Measurements from ENCODE around the gene ADAR. TPM values are rescaled to one million over a fixed set of nuclear protein-coding genes. Genes with fewer than 3 reads are reported as not detected.

The ADAR gene
- total RNA-seq, 4 donors from 2014 or later, result 67.9 to 139 (median 100) TPM

GRCh38 chr1:154550070-154550469 is 57.9 kb downstream of the ADAR start:
- TF ChIP-seq CTCF (IDR thresholded peaks at IDR 0.05), result no peak
- ATAC-seq (ENCODE audit: low FRiP score) (no peak), DNase-seq (ENCODE audit: low spot score) (no peak)

- DNase-seq (ENCODE audit: low spot score) (no peak), ATAC-seq (ENCODE audit: low FRiP score) (no peak)
- TF ChIP-seq CTCF (IDR thresholded peaks at IDR 0.05), result no peak
These were observed 58.7 kb downstream of the ADAR start for GRCh38 chr1:154549202-154549770.

- DNase-seq (ENCODE audit: low spot score), result no peak
- ATAC-seq (ENCODE audit: low FRiP score), result no peak
- no peak for TF ChIP-seq CTCF (IDR thresholded peaks at IDR 0.05)
These were observed 60.0 kb downstream of the ADAR start for GRCh38 chr1:154548028-154548427.

- no peak for DNase-seq (ENCODE audit: low spot score)
- no peak for ATAC-seq (ENCODE audit: low FRiP score)
- no peak for TF ChIP-seq CTCF (IDR thresholded peaks at IDR 0.05)
These were observed 60.8 kb downstream of the ADAR start for GRCh38 chr1:154547105-154547732.

GRCh38 chr1:154546264-154547063 is 61.5 kb downstream of the ADAR start:
- ATAC-seq (ENCODE audit: low FRiP score) (peak; percentile 62), DNase-seq (ENCODE audit: low spot score) (no peak)
- peak in 1 of 3 donors; percentile 16 for TF ChIP-seq CTCF (IDR thresholded peaks at IDR 0.05)

- ATAC-seq (ENCODE audit: low FRiP score) (no peak), DNase-seq (ENCODE audit: low spot score) (no peak)
- no peak for TF ChIP-seq CTCF (IDR thresholded peaks at IDR 0.05)
These were observed 66.8 kb downstream of the ADAR start for GRCh38 chr1:154541231-154541630.

All from omental fat pad (tissue), 4 donors.